ENCODE results near the gene SLC38A7. TPM values are rescaled to one million over a fixed set of nuclear protein-coding genes. Genes with fewer than 3 reads are reported as not detected.

SLC38A7 gene
- total RNA-seq, 1 experiment from 2014 or later: 21.3 TPM

GRCh38 chr16:58620396-58620795 is 64.2 kb downstream of the SLC38A7 start:
- Histone ChIP-seq H3K4me1 (ENCODE audit: insufficient read depth, low read length, poor library complexity, severe bottlenecking) (no peaks in the 10 kb centered on the region), H3K27ac (ENCODE audit: low read depth, low read length, poor library complexity, severe bottlenecking) (no peak overlapping the region), H3K4me3 (ENCODE audit: low read depth, low read length, poor library complexity, severe bottlenecking) (no peak overlapping the region), H3K36me3 (ENCODE audit: insufficient read depth, low read length, poor library complexity, severe bottlenecking) (peaks cover 75% of the 10 kb centered on the region), H3K27me3 (replicated peaks; ENCODE audit: insufficient read depth, low read depth, low read length, poor library complexity) (no peaks in the 10 kb centered on the region), H3K9me3 (ENCODE audit: low read depth, low read length, poor library complexity, severe bottlenecking) (no peaks in the 10 kb centered on the region)
- no TSS peak for BruUV-seq (replicated peaks)
- TF ChIP-seq EZH2 (IDR thresholded peaks at IDR 0.05; ENCODE audit: borderline replicate concordance, low read depth, low read length, poor library complexity, severe bottlenecking) (no peak), CTCF (conservative IDR thresholded peaks at IDR 0.05; ENCODE audit: low read depth, low read length) (no peak)
- ChIA-PET CTCF (no interaction called here), POLR2A (ENCODE audit: low non-redundant PET) (interaction anchor here (0.5 kb wide), 1 partner anchor 106 kb away, joined by 3 read pairs; no protein-coding TSS in a partner anchor)
- DNase-seq (ENCODE audit: low spot score): no peak
- intact Hi-C loops (cut with micrococcal nuclease; ENCODE audit: unreplicated experiment): no loop called here

GRCh38 chr16:58615280-58615679 is 69.3 kb downstream of the SLC38A7 start:
- peaks cover 35% of the 10 kb centered on the region for H3K36me3 ChIP-seq (ENCODE audit: insufficient read depth, low read length, poor library complexity, severe bottlenecking)
- no peak overlapping the region for H3K4me3 ChIP-seq (ENCODE audit: low read depth, low read length, poor library complexity, severe bottlenecking)
- TF ChIP-seq EZH2 (IDR thresholded peaks at IDR 0.05; ENCODE audit: borderline replicate concordance, low read depth, low read length, poor library complexity, severe bottlenecking): no peak
- no peak for TF ChIP-seq CTCF (conservative IDR thresholded peaks at IDR 0.05; ENCODE audit: low read depth, low read length)
- no TSS peak for BruUV-seq (replicated peaks)
- intact Hi-C loops (cut with micrococcal nuclease; ENCODE audit: unreplicated experiment): no loop called here
- no peak overlapping the region for H3K27ac ChIP-seq (ENCODE audit: low read depth, low read length, poor library complexity, severe bottlenecking)
- CTCF ChIA-PET: no interaction called here
- no peaks in the 10 kb centered on the region for H3K27me3 ChIP-seq (replicated peaks; ENCODE audit: insufficient read depth, low read depth, low read length, poor library complexity)
- no peaks in the 10 kb centered on the region for H3K4me1 ChIP-seq (ENCODE audit: insufficient read depth, low read length, poor library complexity, severe bottlenecking)
- POLR2A ChIA-PET (ENCODE audit: low non-redundant PET): no interaction called here
- DNase-seq (ENCODE audit: low spot score): no peak
- no peaks in the 10 kb centered on the region for H3K9me3 ChIP-seq (ENCODE audit: low read depth, low read length, poor library complexity, severe bottlenecking)

Other genes with a start within 250 kb of the SLC38A7 start
- 0.28 and 0.66 TPM in 2 replicates for gene NDRG4, start 184.6 kb downstream of the SLC38A7 start, total RNA-seq (2021)
- gene SETD6, start 169.3 kb downstream of the SLC38A7 start, total RNA-seq (2021): 35.2 and 36.1 TPM in 2 replicates
- gene CNOT1, start 54.9 kb downstream of the SLC38A7 start, total RNA-seq (2021): 255 and 259 TPM in 2 replicates
- gene GOT2, start 49.5 kb upstream of the SLC38A7 start, total RNA-seq (2021): 115 and 123 TPM in 2 replicates